ENCODE results near the gene MPI. TPM values are rescaled to one million over a fixed set of nuclear protein-coding genes. Genes with fewer than 3 reads are reported as not detected.

MPI gene
- total RNA-seq, 2 experiments from 2014 or later, result 55.2 to 56.1 TPM

- no peaks in the 10 kb centered on the region for H3K27me3 Mint-ChIP-seq (ENCODE audit: low read depth)
- H3K4me1 Mint-ChIP-seq (ENCODE audit: low read depth), result peaks cover 14% of the 10 kb centered on the region
- no peaks in the 10 kb centered on the region for H3K9me3 Mint-ChIP-seq
- H3K4me3 Mint-ChIP-seq, result no peak overlapping the region
- H3K27ac Mint-ChIP-seq, result no peak overlapping the region
- H3K36me3 Mint-ChIP-seq (ENCODE audit: low read depth), result no peaks in the 10 kb centered on the region
- no peak for DNase-seq
- intact Hi-C loops (cut with micrococcal nuclease), result loop anchor here (2.0 kb wide), 3 partner anchors 44 to 578 kb away; partner anchors contain the start of gene FAM219B
- CTCF ChIA-PET, result interaction anchor here (0.8 to 5.3 kb wide), 20 partner anchors 9 to 519 kb away, joined by 3 to 56 read pairs (median 6); partner anchors contain the start of genes COX5A and FAM219B
Observed at GRCh38 chr15:74951006-74951405, 61.2 kb downstream of the MPI start.

Small RNA genes lying within 50 kb of the gene (microRNA-seq; reads per million reads assigned to microRNA genes)
- gene MIR6882 (ENCODE audit: borderline microRNAs expressed, borderline replicate concordance), result 2.2 reads per million

Other genes with a start within 250 kb of the MPI start
- 10 to 100 TPM; 33.8 to 37.8 TPM for gene EDC3, start 194.0 kb upstream of the MPI start, total RNA-seq
- under 1 TPM; 0.12 to 0.37 TPM for gene CYP1A1, start 164.5 kb upstream of the MPI start, total RNA-seq
- gene CYP1A2, start 141.2 kb upstream of the MPI start, total RNA-seq, result not detected
- 100 to 1,000 TPM; 272 to 282 TPM for gene CSK, start 108.0 kb upstream of the MPI start, total RNA-seq
- gene LMAN1L, start 77.2 kb upstream of the MPI start, total RNA-seq, result not detected
- gene CPLX3, start 63.4 kb upstream of the MPI start, total RNA-seq, result not detected
- gene ULK3, start 46.9 kb upstream of the MPI start, total RNA-seq, result 10 to 100 TPM; 58.9 to 69.2 TPM
- 10 to 100 TPM; 60.6 TPM for gene SCAMP2, start 16.7 kb upstream of the MPI start, total RNA-seq
- 10 to 100 TPM; 60.3 to 63.0 TPM for gene FAM219B, start 16.8 kb downstream of the MPI start, total RNA-seq
- gene COX5A, start 48.0 kb downstream of the MPI start, total RNA-seq, result 100 to 1,000 TPM; 346 to 348 TPM
- 1 to 10 TPM; 3.5 to 3.7 TPM for gene RPP25, start 66.7 kb downstream of the MPI start, total RNA-seq
- gene SCAMP5, start 105.5 kb downstream of the MPI start, total RNA-seq, result under 1 TPM; 0.15 to 0.38 TPM
- gene PPCDC, start 133.5 kb downstream of the MPI start, total RNA-seq, result 10 to 100 TPM; 17.5 to 18.0 TPM